Measurements from ENCODE around the gene MEIS1.

MEIS1 gene

DNA sequence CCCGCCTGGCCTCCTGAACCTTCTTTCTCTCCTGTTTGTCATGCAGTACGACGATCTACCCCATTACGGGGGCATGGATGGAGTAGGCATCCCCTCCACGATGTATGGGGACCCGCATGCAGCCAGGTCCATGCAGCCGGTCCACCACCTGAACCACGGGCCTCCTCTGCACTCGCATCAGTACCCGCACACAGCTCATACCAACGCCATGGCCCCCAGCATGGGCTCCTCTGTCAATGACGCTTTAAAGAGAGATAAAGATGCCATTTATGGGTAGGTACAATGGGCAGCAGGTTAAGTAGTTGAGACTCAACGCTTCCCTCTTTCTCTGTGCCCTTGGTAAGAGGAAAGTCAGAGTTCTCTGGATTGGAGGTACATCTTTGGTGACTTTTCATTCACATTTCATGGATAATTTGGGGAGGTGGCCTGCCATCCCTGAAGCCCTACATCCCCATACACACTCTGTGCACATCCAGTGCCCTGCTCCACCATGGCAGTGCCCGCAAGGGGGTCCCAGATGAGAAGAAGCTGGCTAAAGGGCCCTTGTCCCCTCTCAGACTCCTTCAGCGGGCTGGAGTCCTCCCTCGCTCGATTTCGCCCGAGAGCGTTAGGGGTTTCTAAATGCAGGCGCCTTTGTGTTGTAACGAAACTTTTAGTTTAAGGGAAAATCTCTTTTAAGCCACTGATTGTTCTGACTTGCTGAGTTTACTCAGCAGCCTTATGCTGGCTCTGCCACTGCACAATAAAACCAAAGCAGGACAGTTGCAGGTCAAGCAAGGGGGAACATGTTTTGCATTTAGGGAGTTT, 3.0 kb downstream of the MEIS1 start:
- Histone ChIP-seq H3K4me3 (ENCODE audit: low read depth in 1 of 2, low read length in 1 of 2) (no peak overlapping the region), H3K27ac (no peak overlapping the region)

DNA sequence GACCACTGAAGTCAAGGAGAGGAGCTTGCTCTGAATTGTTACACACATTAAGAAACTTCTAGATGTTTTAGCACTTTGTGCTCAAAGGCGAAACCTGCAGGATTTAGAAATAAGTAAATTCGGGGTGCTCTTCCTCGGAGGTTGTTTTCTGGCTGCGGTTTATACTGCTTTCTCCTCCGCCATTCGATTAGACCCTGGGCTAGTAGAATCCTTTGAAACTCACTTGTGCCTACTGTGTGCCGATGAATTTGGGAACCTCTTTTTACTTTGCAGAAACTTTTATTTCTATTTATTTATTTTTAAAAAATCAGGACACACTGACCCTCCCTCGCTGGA, 3.5 kb downstream of the MEIS1 start:
- TF ChIP-seq, protein P1, sequence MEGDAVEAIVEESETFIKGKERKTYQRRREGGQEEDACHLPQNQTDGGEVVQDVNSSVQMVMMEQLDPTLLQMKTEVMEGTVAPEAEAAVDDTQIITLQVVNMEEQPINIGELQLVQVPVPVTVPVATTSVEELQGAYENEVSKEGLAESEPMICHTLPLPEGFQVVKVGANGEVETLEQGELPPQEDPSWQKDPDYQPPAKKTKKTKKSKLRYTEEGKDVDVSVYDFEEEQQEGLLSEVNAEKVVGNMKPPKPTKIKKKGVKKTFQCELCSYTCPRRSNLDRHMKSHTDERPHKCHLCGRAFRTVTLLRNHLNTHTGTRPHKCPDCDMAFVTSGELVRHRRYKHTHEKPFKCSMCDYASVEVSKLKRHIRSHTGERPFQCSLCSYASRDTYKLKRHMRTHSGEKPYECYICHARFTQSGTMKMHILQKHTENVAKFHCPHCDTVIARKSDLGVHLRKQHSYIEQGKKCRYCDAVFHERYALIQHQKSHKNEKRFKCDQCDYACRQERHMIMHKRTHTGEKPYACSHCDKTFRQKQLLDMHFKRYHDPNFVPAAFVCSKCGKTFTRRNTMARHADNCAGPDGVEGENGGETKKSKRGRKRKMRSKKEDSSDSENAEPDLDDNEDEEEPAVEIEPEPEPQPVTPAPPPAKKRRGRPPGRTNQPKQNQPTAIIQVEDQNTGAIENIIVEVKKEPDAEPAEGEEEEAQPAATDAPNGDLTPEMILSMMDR (IDR thresholded peaks at IDR 0.05): no peak
- no peaks in the 10 kb centered on the region for H3K36me3 ChIP-seq
- H3K4me3 ChIP-seq (ENCODE audit: low read depth in 1 of 2, low read length in 1 of 2): no peak overlapping the region
- H3K27ac ChIP-seq: no peak overlapping the region
- peaks cover 22 to 39% of the 10 kb centered on the region in 2 experiments for H3K4me1 ChIP-seq (ENCODE audit: control insufficient read depth in 1 of 2, insufficient read depth in 1 of 2, low read depth in 1 of 2, low read length in 1 of 2)
- peaks cover 100% of the 10 kb centered on the region for H3K27me3 ChIP-seq
- H3K9me3 ChIP-seq: no peaks in the 10 kb centered on the region

More for the DNA sequence above, 3.0 kb downstream of the MEIS1 start:
- no peaks in the 10 kb centered on the region for H3K9me3 ChIP-seq
- H3K4me1 ChIP-seq (ENCODE audit: control insufficient read depth in 1 of 2, insufficient read depth in 1 of 2, low read depth in 1 of 2, low read length in 1 of 2): peaks cover 27 to 44% of the 10 kb centered on the region in 2 experiments
- H3K27me3 ChIP-seq: peaks cover 100% of the 10 kb centered on the region
- no peaks in the 10 kb centered on the region for H3K36me3 ChIP-seq
- TF ChIP-seq, protein P1 (IDR thresholded peaks at IDR 0.05): no peak

DNA sequence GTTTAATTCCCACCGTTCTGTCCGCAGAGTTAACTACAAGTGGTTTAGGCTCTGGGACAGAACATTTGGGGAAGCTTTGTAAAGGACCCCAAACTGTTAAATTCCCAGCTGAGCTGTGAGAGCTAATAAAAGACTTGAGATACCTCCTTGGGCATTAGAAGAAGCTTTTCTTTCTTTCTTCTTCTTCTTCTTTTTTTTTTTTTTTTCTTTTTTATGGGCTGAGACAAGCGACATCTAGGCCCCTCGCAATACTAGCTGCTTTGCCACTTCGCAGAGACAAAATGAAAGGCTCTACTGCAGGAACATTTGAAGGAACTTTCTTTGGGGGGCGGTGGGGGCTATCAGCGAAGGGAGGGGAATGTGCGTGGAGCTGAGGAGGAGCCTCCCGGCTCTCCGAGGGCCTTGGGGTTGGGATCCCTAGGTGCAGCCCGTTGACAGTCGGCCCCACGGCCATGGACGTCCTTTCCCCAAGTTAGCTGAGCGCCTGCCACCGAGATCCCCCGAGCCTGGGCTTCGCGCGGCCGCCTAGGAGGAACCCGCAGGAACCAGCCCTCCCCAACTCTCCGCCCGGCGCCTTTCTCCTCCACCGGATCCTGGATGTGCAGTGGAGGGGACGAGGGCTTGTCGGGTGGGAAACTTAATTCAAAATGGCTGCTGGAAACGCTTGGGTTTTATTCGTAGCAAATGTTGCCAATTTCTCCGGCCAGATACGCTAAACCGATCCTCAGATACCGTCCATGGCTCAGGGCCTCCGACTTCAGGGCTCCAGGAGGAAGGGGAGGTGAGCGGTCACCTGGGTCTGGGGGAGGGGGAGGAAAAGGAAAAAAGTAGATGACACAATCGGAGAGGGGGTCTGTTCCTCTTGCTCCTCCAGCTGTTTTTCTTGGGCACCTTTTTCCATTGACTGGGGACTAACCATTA, 4.2 kb downstream of the MEIS1 start:
- Histone ChIP-seq H3K4me1 (ENCODE audit: control insufficient read depth in 1 of 2, insufficient read depth in 1 of 2, low read depth in 1 of 2, low read length in 1 of 2) (peaks cover 15 to 32% of the 10 kb centered on the region in 2 experiments), H3K27me3 (peaks cover 100% of the 10 kb centered on the region), H3K9me3 (no peaks in the 10 kb centered on the region), H3K36me3 (no peaks in the 10 kb centered on the region), H3K4me3 (ENCODE audit: low read depth in 1 of 2, low read length in 1 of 2) (no peak overlapping the region), H3K27ac (no peak overlapping the region)
- TF ChIP-seq, protein P1 (IDR thresholded peaks at IDR 0.05): no peak

- TF ChIP-seq, protein P1 (IDR thresholded peaks at IDR 0.05): no peak
- Histone ChIP-seq H3K9me3 (no peaks in the 10 kb centered on the region), H3K27me3 (peaks cover 100% of the 10 kb centered on the region), H3K4me3 (ENCODE audit: low read depth in 1 of 2, low read length in 1 of 2) (no peak overlapping the region), H3K36me3 (no peaks in the 10 kb centered on the region), H3K27ac (no peak overlapping the region), H3K4me1 (ENCODE audit: control insufficient read depth in 1 of 2, insufficient read depth in 1 of 2, low read depth in 1 of 2, low read length in 1 of 2) (peaks cover 7 to 24% of the 10 kb centered on the region in 2 experiments)
These were observed 5.1 kb downstream of the MEIS1 start for GRCh38 chr2:66439812-66440542.
